ENCODE data around the gene TOR3A.
"Not testable (repeated sequence)": the region's sequence is repeated elsewhere in the genome, so short reads cannot be mapped to it uniquely, and the experiment has no call there.

Gene TOR3A

DNA sequence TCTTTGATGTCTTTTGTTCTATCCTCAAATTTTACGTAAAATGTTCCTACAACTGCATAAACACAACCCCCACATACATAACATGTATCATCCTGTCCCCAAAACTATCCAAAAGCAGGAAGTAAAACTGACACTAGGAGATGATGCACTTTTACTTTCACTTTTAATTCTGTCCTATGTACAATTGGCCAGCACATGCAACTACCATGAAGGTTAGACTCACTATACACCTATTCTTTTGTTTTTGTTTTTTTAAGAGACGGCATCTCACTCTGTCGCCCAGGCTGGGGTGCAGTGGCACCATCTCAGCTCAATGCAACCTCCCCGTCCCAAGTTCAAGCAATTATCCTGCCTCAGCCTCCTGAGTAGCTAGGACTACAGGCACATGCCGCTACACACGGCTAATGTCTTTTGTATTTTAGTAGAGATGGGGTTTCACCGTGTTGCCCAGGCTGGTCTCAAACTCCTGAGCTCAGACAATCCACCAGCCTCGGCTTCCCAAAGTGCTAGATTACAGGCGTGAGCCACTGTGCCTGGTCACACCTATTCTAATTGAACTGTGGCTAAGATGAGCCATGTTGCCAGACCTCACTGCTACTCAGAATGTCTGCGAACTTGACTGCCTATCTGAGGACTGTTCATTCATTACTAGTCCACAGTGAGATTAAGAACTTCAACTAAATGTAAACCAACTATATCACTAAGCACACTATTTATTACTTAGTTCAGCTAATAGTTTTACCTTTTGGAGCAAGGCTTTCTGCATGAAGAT, 48.0 kb downstream of the TOR3A start:
- H3K4me3 ChIP-seq (ENCODE audit: low read depth, low read length), result peak overlapping the region; percentile 51
- H3K27me3 ChIP-seq (ENCODE audit: insufficient read depth, low read length), result no peaks in the 10 kb centered on the region
- H2AFZ ChIP-seq (ENCODE audit: low read length, unreplicated experiment), result no peak overlapping the region
- H3K36me3 ChIP-seq (ENCODE audit: insufficient read depth, low read length), result peaks cover 21% of the 10 kb centered on the region
- peaks cover 53% of the 10 kb centered on the region for H3K4me1 ChIP-seq (ENCODE audit: control insufficient read depth, insufficient read depth, low read length, unreplicated experiment)
- H3K27ac ChIP-seq (ENCODE audit: low read depth, low read length), result peak overlapping the region; percentile 80
- peaks cover 80% of the 10 kb centered on the region for H3K79me2 ChIP-seq (ENCODE audit: control insufficient read depth, insufficient read depth, low read length, unreplicated experiment)

DNA sequence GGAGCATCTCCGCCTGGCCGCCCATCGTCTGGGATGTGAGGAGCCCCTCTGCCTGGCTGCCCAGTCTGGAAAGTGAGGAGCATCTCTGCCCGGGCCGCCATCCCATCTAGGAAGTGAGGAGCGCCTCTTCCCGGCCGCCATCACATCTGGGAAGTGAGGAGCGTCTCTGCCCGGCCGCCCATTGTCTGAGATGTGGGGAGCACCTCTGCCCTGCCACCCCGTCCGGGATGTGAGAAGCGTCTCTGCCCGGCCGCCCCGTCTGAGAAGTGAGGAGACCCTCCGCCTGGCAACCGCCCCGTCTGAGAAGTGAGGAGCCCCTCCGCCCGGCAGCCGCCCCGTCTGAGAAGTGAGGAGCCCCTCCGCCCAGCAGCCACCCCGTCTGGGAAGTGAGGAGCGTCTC, 53.3 kb downstream of the TOR3A start:
- not testable (repeated sequence) for H2AFZ ChIP-seq (ENCODE audit: low read length, unreplicated experiment); H3K27me3 ChIP-seq (ENCODE audit: insufficient read depth, low read length); H3K4me3 ChIP-seq (ENCODE audit: low read depth, low read length); H3K27ac ChIP-seq (ENCODE audit: low read depth, low read length); H3K36me3 ChIP-seq (ENCODE audit: insufficient read depth, low read length)
- Histone ChIP-seq H3K79me2 (ENCODE audit: control insufficient read depth, insufficient read depth, low read length, unreplicated experiment) (peaks cover 78% of the 10 kb centered on the region), H3K4me1 (ENCODE audit: control insufficient read depth, insufficient read depth, low read length, unreplicated experiment) (peaks cover 30% of the 10 kb centered on the region)

DNA sequence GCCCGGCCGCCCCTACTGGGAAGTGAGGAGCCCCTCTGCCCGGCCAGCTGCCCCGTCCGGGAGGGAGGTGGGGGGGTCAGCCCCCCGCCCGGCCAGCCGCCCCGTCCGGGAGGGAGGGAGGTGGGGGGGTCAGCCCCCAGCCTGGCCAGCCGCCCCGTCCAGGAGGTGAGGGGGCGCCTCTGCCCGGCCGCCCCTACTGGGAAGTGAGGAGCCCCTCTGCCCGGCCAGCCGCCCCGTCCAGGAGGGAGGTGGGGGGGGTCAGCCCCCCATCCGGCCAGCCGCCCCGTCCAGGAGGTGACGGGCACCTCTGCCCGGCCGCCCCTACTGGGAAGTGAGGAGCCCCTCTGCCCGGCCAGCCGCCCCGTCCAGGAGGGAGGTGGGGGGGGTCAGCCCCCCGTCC, 53.8 kb downstream of the TOR3A start:
- not testable (repeated sequence) for H3K36me3 ChIP-seq (ENCODE audit: insufficient read depth, low read length); H3K27ac ChIP-seq (ENCODE audit: low read depth, low read length); H2AFZ ChIP-seq (ENCODE audit: low read length, unreplicated experiment); H3K4me3 ChIP-seq (ENCODE audit: low read depth, low read length); H3K27me3 ChIP-seq (ENCODE audit: insufficient read depth, low read length)
- Histone ChIP-seq H3K79me2 (ENCODE audit: control insufficient read depth, insufficient read depth, low read length, unreplicated experiment) (peaks cover 79% of the 10 kb centered on the region), H3K4me1 (ENCODE audit: control insufficient read depth, insufficient read depth, low read length, unreplicated experiment) (peaks cover 31% of the 10 kb centered on the region)

DNA sequence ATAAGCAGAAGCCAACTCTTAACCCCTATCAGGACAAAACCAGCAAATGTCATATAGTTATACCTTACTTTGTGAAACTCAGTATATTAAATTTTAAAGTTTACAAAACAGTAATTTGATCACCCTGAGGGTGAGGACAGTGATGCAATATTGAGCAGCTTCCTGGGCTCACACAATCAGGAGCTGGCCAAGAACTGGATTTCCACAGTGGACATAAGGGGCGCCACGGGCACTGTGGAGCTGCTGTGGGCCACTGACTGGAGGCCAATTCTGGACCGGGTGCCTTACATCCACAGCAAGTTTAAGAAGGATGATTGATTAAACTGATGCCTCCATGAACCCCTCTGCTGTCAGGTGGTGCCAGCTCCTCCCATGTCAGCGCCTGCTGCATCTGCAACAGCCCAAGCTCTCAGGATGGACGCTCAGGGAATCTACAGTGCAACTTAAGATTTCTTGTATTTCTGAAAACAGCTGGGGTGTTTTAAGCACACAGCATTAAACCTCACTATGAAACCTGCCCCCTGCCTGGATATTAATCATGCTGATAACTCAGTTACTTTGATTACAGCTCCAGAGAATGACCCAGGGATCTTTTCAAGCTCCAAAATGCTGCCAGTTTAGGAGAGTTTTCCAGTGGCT, 55.9 kb downstream of the TOR3A start:
- Histone ChIP-seq H3K79me2 (ENCODE audit: control insufficient read depth, insufficient read depth, low read length, unreplicated experiment) (peaks cover 82% of the 10 kb centered on the region), H3K4me3 (ENCODE audit: low read depth, low read length) (peak overlapping the region; percentile 40), H3K4me1 (ENCODE audit: control insufficient read depth, insufficient read depth, low read length, unreplicated experiment) (peaks cover 32% of the 10 kb centered on the region), H3K27ac (ENCODE audit: low read depth, low read length) (no peak overlapping the region), H2AFZ (ENCODE audit: low read length, unreplicated experiment) (no peak overlapping the region), H3K36me3 (ENCODE audit: insufficient read depth, low read length) (0 out of 2 replicates have a peak, but pooled peaks cover 3% of the 10 kb centered on the region), H3K27me3 (ENCODE audit: insufficient read depth, low read length) (no peaks in the 10 kb centered on the region)

DNA sequence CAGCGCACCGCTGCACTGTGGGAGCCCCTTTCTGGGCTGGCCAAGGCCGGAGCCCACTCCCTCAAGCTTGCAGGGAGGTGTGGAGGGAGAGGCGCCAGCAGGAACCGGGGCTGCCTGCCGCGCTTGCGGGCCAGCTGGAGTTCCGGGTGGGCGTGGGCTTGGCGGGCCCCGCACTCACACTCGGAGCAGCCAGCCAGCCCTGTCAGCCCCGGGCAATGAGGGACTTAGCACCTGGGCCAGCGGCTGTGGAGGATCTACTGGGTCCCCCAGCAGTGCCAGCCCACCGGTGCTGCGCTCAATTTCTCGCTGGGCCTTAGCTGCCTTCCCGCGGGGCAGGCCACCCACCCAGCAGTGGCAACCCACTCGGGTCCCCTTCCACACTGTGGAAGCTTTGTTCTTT, 56.9 kb downstream of the TOR3A start:
- peaks cover 73% of the 10 kb centered on the region for H3K79me2 ChIP-seq (ENCODE audit: control insufficient read depth, insufficient read depth, low read length, unreplicated experiment)

DNA sequence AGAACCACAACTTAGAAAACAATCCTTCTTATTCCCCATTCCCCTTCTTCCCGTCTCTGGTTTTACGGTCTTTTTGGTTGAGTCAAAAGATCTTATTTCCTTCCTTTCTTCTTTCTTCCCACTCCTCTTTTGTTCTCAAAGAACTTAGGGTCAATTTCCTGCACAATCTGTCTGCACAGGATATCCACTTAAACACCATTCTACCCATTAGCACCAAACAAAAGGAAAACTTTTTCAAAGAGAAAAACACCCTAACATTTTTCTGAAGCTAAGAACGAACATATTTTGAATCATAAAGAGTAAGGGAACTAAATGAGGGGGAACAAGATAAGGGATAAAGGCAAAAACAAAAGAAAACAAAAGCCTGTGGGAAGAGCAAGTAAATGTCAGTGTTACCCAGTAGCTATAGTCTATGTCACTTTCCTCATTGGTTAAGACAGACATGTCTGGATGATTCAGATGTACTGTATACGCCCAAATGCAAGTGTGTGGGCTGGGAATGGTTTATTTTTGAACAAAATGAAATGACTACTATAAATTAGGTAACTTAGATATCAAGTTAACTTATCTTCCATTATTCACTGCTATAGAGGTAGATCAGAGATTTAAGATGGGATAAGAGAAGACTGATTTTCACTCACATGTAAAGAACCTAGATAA, 59.9 kb downstream of the TOR3A start:
- 0 out of 2 replicates have a peak, but pooled peaks cover 3% of the 10 kb centered on the region for H3K36me3 ChIP-seq (ENCODE audit: insufficient read depth, low read length)
- H3K79me2 ChIP-seq (ENCODE audit: control insufficient read depth, insufficient read depth, low read length, unreplicated experiment), result peaks cover 63% of the 10 kb centered on the region
- peaks cover 48% of the 10 kb centered on the region for H3K4me1 ChIP-seq (ENCODE audit: control insufficient read depth, insufficient read depth, low read length, unreplicated experiment)
- H2AFZ ChIP-seq (ENCODE audit: low read length, unreplicated experiment), result no peak overlapping the region
- H3K4me3 ChIP-seq (ENCODE audit: low read depth, low read length), result peak overlapping the region; percentile 92
- H3K27ac ChIP-seq (ENCODE audit: low read depth, low read length), result peak overlapping the region; percentile 99
- H3K27me3 ChIP-seq (ENCODE audit: insufficient read depth, low read length), result no peaks in the 10 kb centered on the region

More for the DNA sequence above, 56.9 kb downstream of the TOR3A start:
- H2AFZ ChIP-seq (ENCODE audit: low read length, unreplicated experiment); H3K4me3 ChIP-seq (ENCODE audit: low read depth, low read length); H3K27me3 ChIP-seq (ENCODE audit: insufficient read depth, low read length); H3K27ac ChIP-seq (ENCODE audit: low read depth, low read length); H3K36me3 ChIP-seq (ENCODE audit: insufficient read depth, low read length): not testable (repeated sequence)
- H3K4me1 ChIP-seq (ENCODE audit: control insufficient read depth, insufficient read depth, low read length, unreplicated experiment), result peaks cover 33% of the 10 kb centered on the region

DNA sequence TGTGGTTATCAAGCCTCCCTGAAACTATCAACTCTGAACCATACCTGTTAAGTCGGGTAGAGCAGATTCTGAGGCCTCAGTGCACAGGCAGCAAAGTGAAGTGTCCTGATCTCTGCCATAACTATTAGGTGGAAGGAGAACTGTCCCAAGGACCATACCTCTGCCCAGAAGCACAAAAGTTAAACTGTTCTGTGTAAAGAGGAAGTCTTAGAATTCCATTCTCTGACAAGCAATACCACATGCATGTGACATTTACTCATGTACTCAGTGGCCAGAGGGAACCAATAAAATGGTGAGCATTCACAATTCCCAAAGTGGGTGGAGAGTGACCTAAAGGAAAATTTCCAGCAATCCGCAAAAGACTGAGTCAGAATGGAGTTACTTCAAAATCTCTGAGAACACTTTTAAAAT, 61.0 kb downstream of the TOR3A start:
- Histone ChIP-seq H2AFZ (ENCODE audit: low read length, unreplicated experiment) (no peak overlapping the region), H3K4me3 (ENCODE audit: low read depth, low read length) (peak overlapping the region; percentile 92), H3K27ac (ENCODE audit: low read depth, low read length) (peak overlapping the region; percentile 99)

DNA sequence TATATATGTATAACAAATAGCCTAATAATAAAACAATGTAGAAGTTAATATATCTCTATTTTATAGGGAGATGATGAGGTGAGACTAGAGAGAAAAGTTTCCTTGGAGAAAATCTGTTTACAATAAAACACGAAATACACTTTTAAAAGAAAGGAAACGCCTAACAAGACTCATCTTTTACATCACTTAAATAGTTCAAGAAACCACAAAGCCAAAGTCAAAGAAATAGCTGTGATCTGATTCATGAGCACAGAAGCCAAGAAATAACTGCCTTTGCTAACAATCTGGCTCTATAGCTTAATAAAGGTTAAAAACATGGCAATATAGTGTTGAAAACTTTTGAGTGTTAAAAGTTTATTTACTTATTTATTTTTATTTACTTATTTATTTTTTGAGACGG, 61.5 kb downstream of the TOR3A start:
- no peaks in the 10 kb centered on the region for H3K27me3 ChIP-seq (ENCODE audit: insufficient read depth, low read length)
- peak overlapping the region; percentile 99 for H3K27ac ChIP-seq (ENCODE audit: low read depth, low read length)
- no peak overlapping the region for H2AFZ ChIP-seq (ENCODE audit: low read length, unreplicated experiment)
- H3K79me2 ChIP-seq (ENCODE audit: control insufficient read depth, insufficient read depth, low read length, unreplicated experiment), result peaks cover 47% of the 10 kb centered on the region
- H3K36me3 ChIP-seq (ENCODE audit: insufficient read depth, low read length), result 0 out of 2 replicates have a peak, but pooled peaks cover 3% of the 10 kb centered on the region
- peak overlapping the region; percentile 92 for H3K4me3 ChIP-seq (ENCODE audit: low read depth, low read length)
- H3K4me1 ChIP-seq (ENCODE audit: control insufficient read depth, insufficient read depth, low read length, unreplicated experiment), result peaks cover 34% of the 10 kb centered on the region

More for the DNA sequence above, 61.0 kb downstream of the TOR3A start:
- no peaks in the 10 kb centered on the region for H3K27me3 ChIP-seq (ENCODE audit: insufficient read depth, low read length)
- H3K79me2 ChIP-seq (ENCODE audit: control insufficient read depth, insufficient read depth, low read length, unreplicated experiment), result peaks cover 51% of the 10 kb centered on the region
- H3K4me1 ChIP-seq (ENCODE audit: control insufficient read depth, insufficient read depth, low read length, unreplicated experiment), result peaks cover 39% of the 10 kb centered on the region
- H3K36me3 ChIP-seq (ENCODE audit: insufficient read depth, low read length), result 0 out of 2 replicates have a peak, but pooled peaks cover 3% of the 10 kb centered on the region

DNA sequence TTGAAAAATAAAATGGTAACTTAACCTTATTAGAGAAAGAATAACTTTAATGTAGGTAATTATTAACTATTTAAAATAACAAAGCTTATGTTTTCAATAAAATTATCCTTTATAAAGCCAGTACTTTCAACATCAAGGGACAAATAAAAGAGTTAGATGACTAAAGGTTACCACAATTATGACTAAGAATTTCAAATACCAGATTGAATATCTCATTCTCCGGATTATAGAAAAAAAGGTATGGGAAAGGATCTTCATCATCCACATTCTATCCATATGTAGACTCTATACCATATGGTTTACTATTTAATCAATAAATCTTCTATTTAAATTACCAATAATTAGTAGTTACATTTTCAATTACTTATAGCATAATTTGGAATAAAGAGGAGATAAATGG, 62.8 kb downstream of the TOR3A start:
- Histone ChIP-seq H3K79me2 (ENCODE audit: control insufficient read depth, insufficient read depth, low read length, unreplicated experiment) (peaks cover 34% of the 10 kb centered on the region), H2AFZ (ENCODE audit: low read length, unreplicated experiment) (no peak overlapping the region), H3K27ac (ENCODE audit: low read depth, low read length) (peak overlapping the region; percentile 99), H3K4me3 (ENCODE audit: low read depth, low read length) (no peak overlapping the region), H3K36me3 (ENCODE audit: insufficient read depth, low read length) (no peaks in the 10 kb centered on the region), H3K27me3 (ENCODE audit: insufficient read depth, low read length) (no peaks in the 10 kb centered on the region), H3K4me1 (ENCODE audit: control insufficient read depth, insufficient read depth, low read length, unreplicated experiment) (peaks cover 29% of the 10 kb centered on the region)

DNA sequence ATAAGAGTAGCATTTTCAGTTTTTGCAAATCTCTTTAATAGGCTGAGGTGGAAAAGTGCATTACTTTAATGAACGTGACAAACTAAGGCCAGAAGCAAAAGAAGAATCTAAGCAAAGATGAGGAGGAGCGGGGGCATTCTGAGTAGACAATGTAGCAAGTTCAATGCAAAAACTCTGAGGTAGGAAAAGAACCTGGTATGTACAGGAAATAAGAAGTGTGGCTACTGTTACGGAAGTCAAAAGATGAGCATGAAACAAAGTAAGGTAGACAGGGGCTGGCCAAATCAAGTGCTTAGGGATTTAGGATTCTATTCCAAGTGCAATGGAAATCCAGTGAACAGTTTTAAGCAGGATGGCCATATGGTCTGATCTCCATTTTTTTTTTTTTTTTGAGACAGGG, 63.7 kb downstream of the TOR3A start:
- peak overlapping the region; percentile 99; the same call in 1 of the 2 replicates for H3K27ac ChIP-seq (ENCODE audit: low read depth, low read length)
- no peaks in the 10 kb centered on the region for H3K36me3 ChIP-seq (ENCODE audit: insufficient read depth, low read length)
- peaks cover 20% of the 10 kb centered on the region for H3K4me1 ChIP-seq (ENCODE audit: control insufficient read depth, insufficient read depth, low read length, unreplicated experiment)
- H3K79me2 ChIP-seq (ENCODE audit: control insufficient read depth, insufficient read depth, low read length, unreplicated experiment), result peaks cover 29% of the 10 kb centered on the region
- H3K4me3 ChIP-seq (ENCODE audit: low read depth, low read length), result no peak overlapping the region
- H3K27me3 ChIP-seq (ENCODE audit: insufficient read depth, low read length), result no peaks in the 10 kb centered on the region
- H2AFZ ChIP-seq (ENCODE audit: low read length, unreplicated experiment), result no peak overlapping the region

All from ACC112 (cell line).